Lower leg skin (tissue), 3 donors: ENCODE data around the gene PDZRN3.

Experiments used
- CTCF ChIP-seq, 3 donors: fragments of 450-650 bp; IDR thresholded peaks; one replicate each; pipeline ENCODE4 v1.5.1; 2016; ENCODE audit warnings: antibody characterized with exemption in 3 of 3, mild to moderate bottlenecking in 3 of 3, moderate library complexity in 2 of 3
- POLR2A ChIP-seq, 2 donors: fragments of 450-650 bp; IDR thresholded peaks; one replicate each; pipeline ENCODE4 v1.6.1; 2016 to 2017; ENCODE audit warnings: antibody characterized with exemption in 2 of 2, mild to moderate bottlenecking in 1 of 2, moderate library complexity in 1 of 2

DNA sequence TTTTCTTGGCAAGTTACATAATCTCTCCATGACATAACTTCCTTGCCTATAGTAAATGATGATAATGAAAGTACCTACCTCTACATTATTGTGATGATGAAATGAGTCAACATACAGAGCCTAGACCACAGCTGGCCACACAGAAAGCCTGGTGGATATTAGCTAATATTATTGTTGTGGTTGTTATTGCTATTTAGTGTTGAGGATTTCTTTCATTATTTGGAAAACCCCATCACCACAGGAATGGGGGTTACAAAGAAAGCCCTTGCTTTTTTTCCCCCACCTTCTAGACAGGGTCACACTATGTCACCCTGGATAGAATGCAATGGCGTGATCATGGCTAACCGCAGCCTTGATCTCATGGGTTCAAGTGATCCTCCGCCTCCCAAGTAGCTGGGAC is 125.0 kb downstream of the PDZRN3 start:
- TF ChIP-seq CTCF (IDR thresholded peaks at IDR 0.05) (no peak), POLR2A (IDR thresholded peaks at IDR 0.05) (no peak)
